Epithelial cell of proximal tubule (primary cell): ENCODE data around the gene GNLY. TPM values are rescaled to one million over a fixed set of nuclear protein-coding genes. Genes with fewer than 3 reads are reported as not detected.

Experiments used
- DNase-seq: peaks from one replicate; pipeline ENCODE4 v3.0.0-alpha.2; 2011; ENCODE audit warnings: low read depth
- H3K4me3 ChIP-seq: 2 replicates; pipeline ENCODE4 v1.5.1; 2011; ENCODE audit warnings: low read depth, mild to moderate bottlenecking, low read length
- total RNA-seq: library from RNA; depleted of rRNA; stranded (reverse); fragments of >200 nt; gene quantifications from 2 replicates; pipeline ENCODE4 v1.2.3, GENCODE V29; 2015
- TF ChIP-seq, protein P1 (sequence below): conservative IDR thresholded peaks from 2 replicates; pipeline ENCODE4 v1.5.1; 2012; ENCODE audit warnings: low read depth, mild to moderate bottlenecking, low read length

The GNLY gene
- total RNA-seq, 1 donor from 2014 or later = not detected

DNA sequence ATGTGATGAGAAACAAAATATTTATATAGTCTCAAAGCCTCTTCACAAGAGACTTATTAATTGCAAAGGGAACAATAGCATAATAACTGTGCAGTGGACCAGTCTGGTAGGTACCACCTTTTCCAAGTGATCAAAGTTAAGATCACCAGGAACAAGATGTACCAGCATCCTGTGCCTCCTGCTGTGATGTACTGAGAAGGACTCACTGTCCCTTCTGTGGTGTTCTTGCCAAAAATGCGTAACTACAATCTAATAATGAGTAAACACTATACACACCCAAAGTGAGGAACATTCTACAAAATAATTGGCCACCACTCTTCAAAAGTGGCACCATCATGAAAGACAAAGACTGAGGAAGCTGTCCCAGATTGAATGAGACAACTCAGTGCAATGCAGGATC, 14.5 kb downstream of the GNLY start:
- no peak for DNase-seq
- H3K4me3 ChIP-seq = no peak overlapping the region
- TF ChIP-seq, protein P1, sequence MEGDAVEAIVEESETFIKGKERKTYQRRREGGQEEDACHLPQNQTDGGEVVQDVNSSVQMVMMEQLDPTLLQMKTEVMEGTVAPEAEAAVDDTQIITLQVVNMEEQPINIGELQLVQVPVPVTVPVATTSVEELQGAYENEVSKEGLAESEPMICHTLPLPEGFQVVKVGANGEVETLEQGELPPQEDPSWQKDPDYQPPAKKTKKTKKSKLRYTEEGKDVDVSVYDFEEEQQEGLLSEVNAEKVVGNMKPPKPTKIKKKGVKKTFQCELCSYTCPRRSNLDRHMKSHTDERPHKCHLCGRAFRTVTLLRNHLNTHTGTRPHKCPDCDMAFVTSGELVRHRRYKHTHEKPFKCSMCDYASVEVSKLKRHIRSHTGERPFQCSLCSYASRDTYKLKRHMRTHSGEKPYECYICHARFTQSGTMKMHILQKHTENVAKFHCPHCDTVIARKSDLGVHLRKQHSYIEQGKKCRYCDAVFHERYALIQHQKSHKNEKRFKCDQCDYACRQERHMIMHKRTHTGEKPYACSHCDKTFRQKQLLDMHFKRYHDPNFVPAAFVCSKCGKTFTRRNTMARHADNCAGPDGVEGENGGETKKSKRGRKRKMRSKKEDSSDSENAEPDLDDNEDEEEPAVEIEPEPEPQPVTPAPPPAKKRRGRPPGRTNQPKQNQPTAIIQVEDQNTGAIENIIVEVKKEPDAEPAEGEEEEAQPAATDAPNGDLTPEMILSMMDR = no peak

DNA sequence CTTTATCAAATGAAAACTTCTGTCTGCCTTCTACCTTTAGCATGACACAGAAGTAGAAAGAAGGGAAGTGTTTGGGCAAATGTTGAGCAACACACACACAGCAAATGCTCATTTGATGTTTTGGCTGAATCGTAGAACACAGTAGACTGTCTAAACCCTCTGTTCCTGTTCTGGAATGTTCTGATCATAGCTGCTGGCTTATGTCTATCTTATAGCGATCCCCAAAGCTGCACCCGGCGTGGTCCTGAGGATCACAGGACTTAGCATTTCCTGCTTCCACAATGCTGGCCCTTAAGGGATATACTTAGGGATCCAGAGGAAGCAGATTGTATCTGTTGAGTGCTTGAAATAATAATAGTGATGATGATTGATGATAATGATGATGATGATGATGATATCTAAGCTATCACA, 15.2 kb downstream of the GNLY start:
- TF ChIP-seq, protein P1 = no peak

DNA sequence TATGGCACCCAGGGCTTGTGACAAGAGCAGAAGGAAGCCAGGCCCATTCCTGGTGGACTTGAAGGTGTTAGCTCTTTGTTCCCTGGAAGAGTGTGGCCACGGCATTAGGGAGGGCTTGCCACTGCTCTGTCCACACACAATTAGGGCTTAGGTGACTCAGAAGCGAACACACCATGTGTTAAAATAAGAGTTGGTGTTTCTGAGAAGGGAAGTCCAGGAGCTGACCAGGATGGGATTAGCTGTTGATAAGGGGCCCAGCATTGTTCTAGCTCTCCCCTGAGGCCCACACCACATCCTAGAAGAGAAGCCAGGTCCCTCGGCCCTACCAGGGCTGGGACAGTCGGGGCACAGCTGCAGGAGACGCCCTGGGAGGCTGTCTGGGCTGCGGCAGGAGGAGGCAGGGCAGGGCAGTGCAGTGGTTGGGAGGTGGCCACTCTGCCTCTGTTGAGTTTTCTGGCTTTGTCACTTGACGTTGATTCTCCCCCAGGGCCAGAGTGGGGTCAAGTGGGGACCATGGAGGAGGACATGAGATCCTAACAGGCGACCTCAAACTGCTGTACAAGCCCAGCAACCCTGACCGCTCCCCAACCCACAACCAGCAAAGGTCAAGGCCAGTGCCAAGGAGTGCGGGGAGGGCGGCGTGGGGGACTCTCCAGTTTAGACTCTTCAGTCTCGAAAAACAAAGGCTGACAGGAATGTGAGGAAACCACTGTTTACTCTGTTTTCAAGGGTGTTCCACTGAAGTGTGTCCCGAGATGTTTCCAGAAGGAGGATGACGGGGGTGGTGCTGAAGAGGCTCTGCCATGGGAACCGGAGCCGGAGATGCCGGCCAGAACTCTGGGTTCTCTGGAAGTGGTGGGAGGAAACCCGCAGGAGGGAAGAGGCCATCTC, 16.8 kb downstream of the GNLY start:
- TF ChIP-seq, protein P1 = no peak
- H3K4me3 ChIP-seq = no peak overlapping the region
- DNase-seq = no peak

More for the DNA sequence above, 15.2 kb downstream of the GNLY start:
- DNase-seq = no peak
- no peak overlapping the region for H3K4me3 ChIP-seq

DNA sequence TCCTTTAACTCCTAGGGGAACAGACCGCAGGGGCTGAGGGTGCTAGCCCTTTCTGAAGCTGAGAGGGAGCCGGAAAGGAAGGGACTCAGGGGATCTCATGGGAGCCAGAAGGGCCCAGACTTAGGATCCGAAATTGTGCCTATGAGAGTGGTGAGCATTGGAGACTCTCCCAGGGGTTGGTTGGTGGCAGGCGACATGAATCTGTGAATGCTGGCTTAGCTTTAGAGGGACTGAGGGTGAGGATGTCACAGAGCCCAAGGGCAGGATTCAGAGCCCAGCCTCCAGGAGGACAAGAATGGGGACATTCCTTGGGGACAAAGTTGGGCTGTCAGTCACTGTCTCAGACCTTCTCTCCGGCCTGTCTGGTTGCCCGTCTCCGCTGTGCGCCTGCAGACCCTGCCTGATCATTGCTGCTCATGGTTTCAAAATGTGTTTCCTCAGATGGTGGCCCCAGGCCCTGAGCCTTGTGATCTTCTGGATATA, 17.5 kb downstream of the GNLY start:
- DNase-seq = no peak
- H3K4me3 ChIP-seq = no peak overlapping the region
- TF ChIP-seq, protein P1 = no peak

DNA sequence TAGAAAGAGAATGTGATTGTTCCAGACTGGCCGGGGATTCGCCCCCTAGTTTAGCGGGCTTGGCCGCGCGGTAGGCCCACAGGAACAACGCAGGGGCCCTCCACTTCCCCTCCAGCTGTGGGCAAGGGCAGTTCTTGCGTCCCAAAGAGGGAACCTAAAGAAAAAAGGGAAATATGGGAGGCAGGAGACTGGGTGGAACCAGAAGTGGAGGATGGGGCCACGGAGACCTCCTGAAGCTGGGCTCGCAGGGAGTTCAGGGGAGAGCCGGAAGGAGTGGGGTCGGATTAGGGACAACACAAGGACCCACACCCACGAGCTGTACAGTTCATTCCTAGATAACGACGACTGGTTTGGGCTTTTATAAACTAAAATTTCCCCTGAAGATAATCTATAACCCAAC, 18.2 kb downstream of the GNLY start:
- TF ChIP-seq, protein P1 = no peak
- no peak for DNase-seq
- H3K4me3 ChIP-seq = no peak overlapping the region

DNA sequence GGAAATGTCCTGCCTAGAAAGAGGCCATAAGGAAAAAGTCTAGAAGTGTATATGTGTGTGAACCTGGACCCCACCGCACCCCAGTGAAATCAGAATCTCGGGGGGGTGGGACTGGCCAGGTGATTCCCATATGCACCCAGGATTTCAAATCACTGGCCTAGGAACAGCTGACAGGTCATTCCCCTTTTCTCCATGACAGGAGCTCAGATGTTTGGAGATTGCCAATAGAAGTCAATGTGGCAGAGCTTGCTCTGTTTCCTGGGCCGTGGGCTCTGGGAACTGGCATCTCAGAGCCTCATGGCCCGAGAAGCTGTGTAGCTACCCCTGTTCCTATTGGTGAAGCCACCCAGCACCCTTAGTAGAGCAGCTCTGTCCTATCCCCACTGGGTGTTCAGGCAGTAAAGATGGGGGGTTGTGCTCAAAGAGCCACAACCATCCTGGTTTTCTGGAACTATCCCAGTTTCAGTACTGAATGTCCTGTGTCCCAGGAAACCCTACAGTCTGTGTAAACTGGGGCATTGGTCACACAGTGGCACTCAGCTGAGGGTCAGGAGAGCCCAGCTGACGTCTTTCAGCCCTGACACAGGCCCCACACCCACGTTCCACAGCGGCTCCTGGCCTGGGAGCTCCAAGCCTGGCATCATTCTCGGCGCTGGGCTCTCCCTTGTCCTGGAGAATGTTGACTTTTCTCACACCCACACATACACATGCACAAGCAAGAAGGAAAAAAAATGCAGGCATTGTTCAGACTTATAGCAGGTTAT, 18.9 kb downstream of the GNLY start:
- no peak overlapping the region for H3K4me3 ChIP-seq
- TF ChIP-seq, protein P1 = no peak
- DNase-seq = no peak
